PC-3 (cell line): ENCODE data around the gene MPV17L2.

Experiments used
- EZH2 ChIP-seq: fragments of 300-600 bp; sonication (generic); IDR thresholded peaks from one replicate; pipeline ENCODE4 v1.6.1; 2017; ENCODE audit warnings: antibody characterized with exemption, mild to moderate bottlenecking, low read length; ENCODE audit not compliant: unreplicated experiment
- EZH2phosphoT487 ChIP-seq: fragments of 300-600 bp; sonication (generic); IDR thresholded peaks from 2 replicates; pipeline ENCODE4 v1.6.1; 2018; ENCODE audit warnings: mild to moderate bottlenecking, antibody characterized with exemption, low read length, borderline replicate concordance

DNA sequence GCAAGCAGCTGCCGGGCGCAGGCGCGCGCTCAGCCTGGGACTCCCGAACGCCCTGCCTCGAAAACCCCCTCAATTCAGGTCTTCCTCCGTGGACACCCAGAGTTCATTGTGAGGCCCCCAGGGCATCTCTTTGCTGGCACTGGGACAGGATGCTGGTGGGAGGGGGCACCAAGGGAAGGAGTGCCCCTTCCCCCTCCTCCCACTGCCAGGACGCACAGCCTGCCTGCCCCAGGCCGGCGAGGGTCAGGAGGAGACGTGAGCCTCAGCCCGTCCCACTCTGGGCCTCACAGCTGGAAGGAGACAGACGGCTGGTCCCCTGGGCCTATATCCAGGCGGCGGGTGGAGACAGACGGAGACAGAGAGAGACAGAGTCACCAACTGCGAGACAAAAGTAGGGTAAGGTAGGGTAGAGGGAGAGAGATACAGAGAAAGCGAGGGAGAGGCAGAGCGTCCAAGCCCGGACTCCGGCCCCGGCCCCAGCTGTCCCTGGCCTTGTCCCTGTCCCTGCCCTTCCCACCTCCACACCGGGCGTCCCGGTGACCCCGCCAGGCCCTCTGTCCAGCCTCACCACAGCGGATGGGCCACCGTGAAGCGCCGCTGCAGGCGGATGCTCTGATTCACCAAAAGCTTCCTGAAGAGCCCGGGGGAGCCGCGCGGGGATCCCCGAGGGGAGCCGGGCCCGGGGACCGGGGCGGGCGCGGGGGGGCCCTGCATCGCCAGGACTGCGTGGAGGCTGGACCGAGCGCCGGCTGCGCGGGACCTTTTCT lies 32.9 kb downstream of the MPV17L2 start, which contains the start of gene PDE4C:
- TF ChIP-seq EZH2 (no peak), EZH2phosphoT487 (no peak)
